ENCODE data around the gene ALKBH2.

GRCh38 chr12:109087250-109087649 lies 6.0 kb downstream of the ALKBH2 start:
- no peak for TF ChIP-seq POLR2A (IDR thresholded peaks at IDR 0.05; ENCODE audit: low read length)
- TF ChIP-seq GATA1 (IDR thresholded peaks at IDR 0.05; ENCODE audit: low read depth, low read length) = no peak
